ENCODE data around the gene LMX1A.

LMX1A gene

GRCh38 chr1:165327538-165327937, 29.0 kb downstream of the LMX1A start:
- no peak overlapping the region for H3K4me3 Mint-ChIP-seq
- no peak for ATAC-seq (replicated peaks)
- no peak for DNase-seq
- H3K27me3 Mint-ChIP-seq, result peaks cover 28 to 73% of the 10 kb centered on the region in 2 donors
- H3K9me3 Mint-ChIP-seq, result no peaks in the 10 kb centered on the region
- H3K4me1 Mint-ChIP-seq (ENCODE audit: low read depth in 2 of 2), result no peaks in the 10 kb centered on the region
- no peak overlapping the region for H3K27ac Mint-ChIP-seq
- H3K36me3 Mint-ChIP-seq (ENCODE audit: insufficient read depth), result no peaks in the 10 kb centered on the region

GRCh38 chr1:165325460-165326203, 30.9 kb downstream of the LMX1A start:
- H3K27ac Mint-ChIP-seq, result no peak overlapping the region
- ATAC-seq (replicated peaks), result no peak
- H3K4me1 Mint-ChIP-seq (ENCODE audit: low read depth in 2 of 2), result no peaks in the 10 kb centered on the region
- no peaks in the 10 kb centered on the region for H3K36me3 Mint-ChIP-seq (ENCODE audit: insufficient read depth)
- no peak for DNase-seq
- no peak overlapping the region for H3K4me3 Mint-ChIP-seq
- H3K9me3 Mint-ChIP-seq, result no peaks in the 10 kb centered on the region
- peaks cover 28 to 72% of the 10 kb centered on the region in 2 donors for H3K27me3 Mint-ChIP-seq

GRCh38 chr1:165324050-165324449, 32.5 kb downstream of the LMX1A start:
- H3K9me3 Mint-ChIP-seq, result no peaks in the 10 kb centered on the region
- ATAC-seq (replicated peaks) (no peak), DNase-seq (no peak)
- H3K36me3 Mint-ChIP-seq (ENCODE audit: insufficient read depth), result no peaks in the 10 kb centered on the region
- peaks cover 31 to 62% of the 10 kb centered on the region in 2 donors for H3K27me3 Mint-ChIP-seq
- no peak overlapping the region for H3K4me3 Mint-ChIP-seq
- H3K4me1 Mint-ChIP-seq (ENCODE audit: low read depth in 2 of 2), result no peaks in the 10 kb centered on the region
- no peak overlapping the region for H3K27ac Mint-ChIP-seq

GRCh38 chr1:165317612-165318011, 38.9 kb downstream of the LMX1A start:
- no peaks in the 10 kb centered on the region for H3K9me3 Mint-ChIP-seq
- no peaks in the 10 kb centered on the region for H3K4me1 Mint-ChIP-seq (ENCODE audit: low read depth in 2 of 2)
- H3K4me3 Mint-ChIP-seq, result no peak overlapping the region
- DNase-seq (no peak), ATAC-seq (replicated peaks) (no peak)
- H3K36me3 Mint-ChIP-seq (ENCODE audit: insufficient read depth), result no peaks in the 10 kb centered on the region
- H3K27ac Mint-ChIP-seq, result no peak overlapping the region
- peaks cover 37 to 46% of the 10 kb centered on the region in 2 donors for H3K27me3 Mint-ChIP-seq

- Mint-ChIP-seq H3K27ac (no peak overlapping the region), H3K36me3 (ENCODE audit: insufficient read depth) (no peaks in the 10 kb centered on the region), H3K9me3 (no peaks in the 10 kb centered on the region)
These were observed 40.3 kb downstream of the LMX1A start for GRCh38 chr1:165316153-165316772.

GRCh38 chr1:165315481-165315880, 41.0 kb downstream of the LMX1A start:
- ATAC-seq (replicated peaks) (no peak), DNase-seq (no peak)
- no peaks in the 10 kb centered on the region for H3K9me3 Mint-ChIP-seq
- no peak overlapping the region for H3K4me3 Mint-ChIP-seq
- H3K36me3 Mint-ChIP-seq (ENCODE audit: insufficient read depth), result no peaks in the 10 kb centered on the region
- no peaks in the 10 kb centered on the region for H3K4me1 Mint-ChIP-seq (ENCODE audit: low read depth in 2 of 2)
- H3K27me3 Mint-ChIP-seq, result peaks cover 36 to 46% of the 10 kb centered on the region in 2 donors
- H3K27ac Mint-ChIP-seq, result no peak overlapping the region

More at GRCh38 chr1:165316153-165316772, 40.3 kb downstream of the LMX1A start:
- Mint-ChIP-seq H3K27me3 (peaks cover 36 to 46% of the 10 kb centered on the region in 2 donors), H3K4me3 (no peak overlapping the region), H3K4me1 (ENCODE audit: low read depth in 2 of 2) (no peaks in the 10 kb centered on the region)
- ATAC-seq (replicated peaks) (no peak), DNase-seq (no peak)

- DNase-seq (no peak), ATAC-seq (replicated peaks) (no peak)
- H3K9me3 Mint-ChIP-seq, result no peaks in the 10 kb centered on the region
- H3K36me3 Mint-ChIP-seq (ENCODE audit: insufficient read depth), result no peaks in the 10 kb centered on the region
- no peak overlapping the region for H3K27ac Mint-ChIP-seq
- peaks cover 36 to 42% of the 10 kb centered on the region in 2 donors for H3K27me3 Mint-ChIP-seq
- H3K4me1 Mint-ChIP-seq (ENCODE audit: low read depth in 2 of 2), result no peaks in the 10 kb centered on the region
- H3K4me3 Mint-ChIP-seq, result no peak overlapping the region
These were observed 42.6 kb downstream of the LMX1A start for GRCh38 chr1:165313903-165314302.

GRCh38 chr1:165312591-165312990, 43.9 kb downstream of the LMX1A start:
- no peak for DNase-seq
- no peak for ATAC-seq (replicated peaks)
- H3K36me3 Mint-ChIP-seq (ENCODE audit: insufficient read depth), result no peaks in the 10 kb centered on the region
- H3K27me3 Mint-ChIP-seq, result peaks cover 29 to 36% of the 10 kb centered on the region in 2 donors
- H3K4me3 Mint-ChIP-seq, result no peak overlapping the region
- H3K4me1 Mint-ChIP-seq (ENCODE audit: low read depth in 2 of 2), result no peaks in the 10 kb centered on the region
- no peaks in the 10 kb centered on the region for H3K9me3 Mint-ChIP-seq
- no peak overlapping the region for H3K27ac Mint-ChIP-seq

DNA sequence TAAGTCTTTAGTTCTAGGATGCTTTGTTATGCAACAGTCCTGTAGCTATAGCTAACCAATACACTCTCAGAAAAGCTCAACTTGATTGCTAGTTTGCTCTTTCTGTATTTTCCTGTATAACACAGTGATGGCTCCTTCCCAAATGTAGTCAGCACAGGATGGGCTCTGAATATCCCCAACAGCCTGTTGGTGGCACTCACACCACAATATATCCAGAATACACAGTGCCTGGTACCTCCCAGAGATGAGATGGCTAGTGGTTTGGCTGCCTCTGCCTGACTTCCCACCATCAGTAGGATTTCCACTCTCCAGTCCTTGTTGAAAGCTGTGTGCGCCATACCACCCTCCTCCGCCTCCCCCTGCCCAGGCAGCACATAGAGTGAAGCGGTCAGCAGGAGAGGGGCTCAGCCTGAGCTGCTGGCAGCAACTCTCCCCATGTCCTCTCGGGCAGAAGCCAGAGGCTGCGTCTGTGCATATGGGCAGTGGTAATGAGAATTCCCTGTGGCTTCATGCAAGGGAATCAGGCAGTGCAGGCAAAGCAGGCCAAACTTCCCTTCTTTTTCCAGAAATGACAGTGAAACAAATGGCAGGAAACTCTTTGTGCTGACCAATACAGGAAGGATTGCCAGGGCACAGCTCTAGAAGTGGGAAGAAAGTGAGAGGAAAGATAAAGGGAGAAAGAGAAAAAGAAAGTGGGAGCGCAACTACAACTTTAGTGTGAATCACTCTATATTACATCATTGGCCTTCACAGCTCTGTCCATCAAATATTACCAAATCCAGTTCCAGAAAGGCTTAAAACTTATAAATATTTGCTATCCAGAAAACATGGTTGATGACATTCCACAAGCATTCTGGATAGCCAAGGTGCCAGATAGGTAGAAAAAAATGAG, 49.7 kb downstream of the LMX1A start:
- peaks cover 24 to 34% of the 10 kb centered on the region in 2 donors for H3K27me3 Mint-ChIP-seq
- ATAC-seq (replicated peaks) (no peak), DNase-seq (no peak)
- H3K9me3 Mint-ChIP-seq, result no peaks in the 10 kb centered on the region
- H3K27ac Mint-ChIP-seq, result no peak overlapping the region
- H3K36me3 Mint-ChIP-seq (ENCODE audit: insufficient read depth), result no peaks in the 10 kb centered on the region
- H3K4me3 Mint-ChIP-seq, result no peak overlapping the region
- H3K4me1 Mint-ChIP-seq (ENCODE audit: low read depth in 2 of 2), result no peaks in the 10 kb centered on the region

DNA sequence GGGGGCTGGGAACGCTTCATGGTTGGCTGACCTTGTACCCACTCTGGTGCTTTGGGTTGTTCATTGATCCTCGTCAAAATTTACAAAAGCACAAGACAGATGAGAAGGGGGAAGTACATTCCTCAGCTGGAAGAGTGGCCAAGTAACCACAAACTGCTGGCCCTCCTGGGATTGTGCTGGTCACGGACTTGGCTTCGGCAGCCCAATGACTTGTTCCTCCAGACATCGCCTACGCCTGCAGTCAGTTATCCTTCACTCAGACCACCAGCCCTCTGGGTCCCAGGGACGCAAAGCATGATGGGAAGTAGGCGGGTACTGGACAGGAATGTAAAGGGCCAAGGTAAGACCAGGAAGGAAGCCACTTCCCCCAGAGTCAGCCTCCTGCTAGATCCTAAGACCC, 53.1 kb downstream of the LMX1A start:
- peaks cover 33 to 53% of the 10 kb centered on the region in 2 donors for H3K27me3 Mint-ChIP-seq
- DNase-seq, result no peak
- H3K4me3 Mint-ChIP-seq, result no peak overlapping the region
- no peaks in the 10 kb centered on the region for H3K4me1 Mint-ChIP-seq (ENCODE audit: low read depth in 2 of 2)
- no peaks in the 10 kb centered on the region for H3K36me3 Mint-ChIP-seq (ENCODE audit: insufficient read depth)
- H3K9me3 Mint-ChIP-seq, result no peaks in the 10 kb centered on the region
- no peak overlapping the region for H3K27ac Mint-ChIP-seq
- ATAC-seq (replicated peaks), result no peak

- no peaks in the 10 kb centered on the region for H3K36me3 Mint-ChIP-seq (ENCODE audit: insufficient read depth)
- H3K27me3 Mint-ChIP-seq, result peaks cover 38 to 56% of the 10 kb centered on the region in 2 donors
- no peaks in the 10 kb centered on the region for H3K4me1 Mint-ChIP-seq (ENCODE audit: low read depth in 2 of 2)
- H3K4me3 Mint-ChIP-seq, result no peak overlapping the region
- DNase-seq, result no peak
- ATAC-seq (replicated peaks), result no peak
- H3K27ac Mint-ChIP-seq, result no peak overlapping the region
- H3K9me3 Mint-ChIP-seq, result no peaks in the 10 kb centered on the region
These were observed 56.1 kb downstream of the LMX1A start for GRCh38 chr1:165300400-165300903.

DNA sequence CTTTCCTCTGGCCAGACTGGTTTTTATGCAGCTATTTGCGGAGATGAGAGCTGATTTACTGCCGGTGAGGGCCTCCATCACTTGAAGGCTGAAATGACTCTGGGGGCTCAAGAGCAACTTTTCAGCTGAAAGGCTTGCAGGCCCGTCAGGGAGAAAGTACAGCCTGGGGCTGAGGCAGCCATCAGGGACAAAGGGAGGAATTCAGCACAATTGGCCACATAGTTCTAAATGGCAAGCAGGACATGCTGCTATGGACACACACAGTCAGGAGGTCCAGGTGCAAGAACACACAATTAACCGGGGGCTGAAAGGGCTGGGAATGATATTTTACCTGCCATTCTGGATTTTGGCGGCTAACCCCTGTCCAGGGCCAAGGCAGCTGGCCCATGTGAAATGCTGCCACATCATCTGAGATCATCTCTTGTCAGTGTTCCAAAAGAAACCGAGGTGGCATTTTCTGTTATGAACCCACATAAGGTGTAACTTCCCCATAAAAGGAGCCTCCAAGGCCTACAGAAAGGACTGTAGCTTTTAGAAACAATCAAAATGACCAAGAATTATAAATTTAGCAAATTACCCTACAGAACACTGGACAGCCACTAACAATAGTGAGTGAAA, 58.2 kb downstream of the LMX1A start:
- Mint-ChIP-seq H3K27ac (no peak overlapping the region), H3K27me3 (peaks cover 22 to 35% of the 10 kb centered on the region in 2 donors), H3K4me3 (no peak overlapping the region), H3K36me3 (ENCODE audit: insufficient read depth) (no peaks in the 10 kb centered on the region), H3K4me1 (ENCODE audit: low read depth in 2 of 2) (no peaks in the 10 kb centered on the region), H3K9me3 (no peaks in the 10 kb centered on the region)
- ATAC-seq (replicated peaks) (no peak), DNase-seq (no peak)

- Mint-ChIP-seq H3K27ac (no peak overlapping the region), H3K36me3 (ENCODE audit: insufficient read depth) (no peaks in the 10 kb centered on the region), H3K4me3 (no peak overlapping the region), H3K4me1 (ENCODE audit: low read depth in 2 of 2) (no peaks in the 10 kb centered on the region), H3K9me3 (no peaks in the 10 kb centered on the region), H3K27me3 (peaks cover 9 to 37% of the 10 kb centered on the region in 2 donors)
- DNase-seq (no peak), ATAC-seq (replicated peaks) (no peak)
These were observed 60.3 kb downstream of the LMX1A start for GRCh38 chr1:165296205-165296604.

All from effector memory CD8-positive, alpha-beta T cell (primary cell).